Endothelial cell (in vitro differentiated cells): ENCODE measurements around the gene AQP2. TPM values are rescaled to one million over a fixed set of nuclear protein-coding genes. Genes with fewer than 3 reads are reported as not detected.

Source experiments
- DNase-seq: peaks from one replicate; pipeline ENCODE4 v3.0.0; 2021; ENCODE audit warnings: low spot score
- H3K27ac Mint-ChIP-seq: one replicate; pipeline ENCODE4 v1.8.0; 2021; ENCODE audit warnings: mixed read lengths, inconsistent platforms; ENCODE audit not compliant: unreplicated experiment
- H3K27me3 Mint-ChIP-seq: one replicate; pipeline ENCODE4 v1.8.0; 2021; ENCODE audit warnings: mild to moderate bottlenecking, moderate library complexity, mixed read lengths, inconsistent platforms; ENCODE audit not compliant: unreplicated experiment
- H3K36me3 Mint-ChIP-seq: one replicate; pipeline ENCODE4 v1.8.0; 2021; ENCODE audit warnings: mild to moderate bottlenecking, low read depth, mixed read lengths, inconsistent platforms; ENCODE audit not compliant: unreplicated experiment
- H3K4me1 Mint-ChIP-seq: one replicate; pipeline ENCODE4 v1.8.0; 2021; ENCODE audit warnings: mild to moderate bottlenecking, mixed read lengths, inconsistent platforms; ENCODE audit not compliant: unreplicated experiment
- H3K4me3 Mint-ChIP-seq: one replicate; pipeline ENCODE4 v1.8.0; 2021; ENCODE audit warnings: mild to moderate bottlenecking, mixed read lengths, inconsistent platforms; ENCODE audit not compliant: unreplicated experiment
- H3K9me3 Mint-ChIP-seq: one replicate; pipeline ENCODE4 v1.8.0; 2021; ENCODE audit warnings: mixed read lengths, inconsistent platforms; ENCODE audit not compliant: unreplicated experiment
- CTCF ChIP-seq: fragments of 200-600 bp; sonication (generic); IDR thresholded peaks from one replicate; pipeline ENCODE4 v1.5.0; 2021; ENCODE audit warnings: antibody characterized with exemption; ENCODE audit not compliant: unreplicated experiment
- total RNA-seq: library from RNA; stranded (reverse); fragmentation: NEBNext Ultra II Directional; extraction: Animal tissue kit (Norgen Biotek cat#: 25700); gene quantifications from one replicate; pipeline ENCODE4 v1.2.1, GENCODE V29; 2021; ENCODE audit not compliant: unreplicated experiment

Gene AQP2
- total RNA-seq, 1 donor from 2014 or later: 0.05 TPM

- peaks cover 7% of the 10 kb centered on the region for H3K36me3 Mint-ChIP-seq
- peaks cover 22% of the 10 kb centered on the region for H3K27me3 Mint-ChIP-seq
- no peaks in the 10 kb centered on the region for H3K9me3 Mint-ChIP-seq
- H3K27ac Mint-ChIP-seq: no peak overlapping the region
- peaks cover 28% of the 10 kb centered on the region for H3K4me1 Mint-ChIP-seq
- TF ChIP-seq CTCF: no peak
- DNase-seq: no peak
- no peak overlapping the region for H3K4me3 Mint-ChIP-seq
Measured at GRCh38 chr12:49955899-49956662, 5.5 kb downstream of the AQP2 start.

DNA sequence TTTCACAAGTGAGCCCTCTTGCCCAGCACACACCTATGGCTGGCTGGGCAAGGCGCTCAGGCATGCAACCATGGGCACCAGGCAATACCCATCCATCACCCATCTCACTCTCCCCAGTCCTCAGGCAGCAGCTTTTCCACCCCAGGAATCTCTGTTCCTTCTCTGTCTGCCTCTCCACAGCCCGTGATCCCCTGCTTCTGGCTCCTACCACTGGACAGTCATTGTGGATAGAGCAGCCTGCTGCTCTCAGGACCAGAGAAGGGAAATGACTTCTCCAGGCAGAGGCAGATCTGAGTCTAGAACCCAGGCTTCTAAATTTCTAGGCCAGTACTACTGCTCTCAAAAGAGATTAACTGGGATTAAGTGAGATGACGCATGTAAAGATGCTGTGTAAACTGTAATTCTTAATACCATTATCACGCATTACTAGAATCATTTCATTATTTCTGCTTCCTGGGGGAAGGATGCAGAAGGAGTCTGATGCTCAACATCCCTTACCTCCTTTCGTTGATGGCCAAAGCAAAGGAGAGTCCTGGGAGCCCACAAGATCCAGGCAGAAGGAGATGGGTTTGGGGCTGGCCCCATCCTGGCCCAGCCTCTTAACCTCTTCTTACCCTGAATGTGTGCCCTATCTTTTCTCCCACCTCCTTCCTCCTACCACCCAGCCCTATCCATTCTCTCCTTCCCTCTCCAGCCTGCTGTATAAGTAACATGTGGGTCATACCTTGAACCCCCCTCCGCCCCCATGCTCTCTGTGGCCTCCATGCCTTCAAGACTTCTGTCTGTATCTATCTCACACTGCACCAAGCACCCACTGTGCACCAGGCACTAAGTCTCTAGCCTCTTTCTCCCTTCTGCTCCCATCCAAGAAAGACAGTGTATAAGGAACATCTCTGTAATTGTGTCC, 6.4 kb downstream of the AQP2 start:
- H3K9me3 Mint-ChIP-seq: no peaks in the 10 kb centered on the region

GRCh38 chr12:49957570-49957967, 7.0 kb downstream of the AQP2 start:
- DNase-seq: no peak
- TF ChIP-seq CTCF: no peak
- Mint-ChIP-seq H3K36me3 (peaks cover 7% of the 10 kb centered on the region), H3K27me3 (peaks cover 18% of the 10 kb centered on the region), H3K4me1 (peaks cover 28% of the 10 kb centered on the region), H3K4me3 (no peak overlapping the region), H3K9me3 (no peaks in the 10 kb centered on the region), H3K27ac (peak overlapping the region; percentile 5)

More for the DNA sequence above, 6.4 kb downstream of the AQP2 start:
- DNase-seq: no peak
- H3K27ac Mint-ChIP-seq: peak overlapping the region; percentile 5
- H3K4me3 Mint-ChIP-seq: no peak overlapping the region
- TF ChIP-seq CTCF: no peak
- peaks cover 7% of the 10 kb centered on the region for H3K36me3 Mint-ChIP-seq
- peaks cover 17% of the 10 kb centered on the region for H3K27me3 Mint-ChIP-seq
- peaks cover 28% of the 10 kb centered on the region for H3K4me1 Mint-ChIP-seq

GRCh38 chr12:49959685-49960473, 9.3 kb downstream of the AQP2 start:
- H3K9me3 Mint-ChIP-seq: no peaks in the 10 kb centered on the region
- peaks cover 19% of the 10 kb centered on the region for H3K4me1 Mint-ChIP-seq
- peaks cover 7% of the 10 kb centered on the region for H3K36me3 Mint-ChIP-seq
- H3K4me3 Mint-ChIP-seq: peak overlapping the region; percentile 82
- no peak for TF ChIP-seq CTCF
- DNase-seq: peak; percentile 49
- peaks cover 24% of the 10 kb centered on the region for H3K27me3 Mint-ChIP-seq
- no peak overlapping the region for H3K27ac Mint-ChIP-seq
